ENCODE measurements around the gene TLR7.
A peak's percentile ranks its signal among the peaks of the same experiment; 100 is the strongest.

TLR7 gene

DNA sequence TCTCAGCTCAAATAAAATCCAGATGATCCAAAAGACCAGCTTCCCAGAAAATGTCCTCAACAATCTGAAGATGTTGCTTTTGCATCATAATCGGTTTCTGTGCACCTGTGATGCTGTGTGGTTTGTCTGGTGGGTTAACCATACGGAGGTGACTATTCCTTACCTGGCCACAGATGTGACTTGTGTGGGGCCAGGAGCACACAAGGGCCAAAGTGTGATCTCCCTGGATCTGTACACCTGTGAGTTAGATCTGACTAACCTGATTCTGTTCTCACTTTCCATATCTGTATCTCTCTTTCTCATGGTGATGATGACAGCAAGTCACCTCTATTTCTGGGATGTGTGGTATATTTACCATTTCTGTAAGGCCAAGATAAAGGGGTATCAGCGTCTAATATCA is 20.9 kb downstream of the TLR7 start:
- no peak overlapping the region for H3K4me3 ChIP-seq

DNA sequence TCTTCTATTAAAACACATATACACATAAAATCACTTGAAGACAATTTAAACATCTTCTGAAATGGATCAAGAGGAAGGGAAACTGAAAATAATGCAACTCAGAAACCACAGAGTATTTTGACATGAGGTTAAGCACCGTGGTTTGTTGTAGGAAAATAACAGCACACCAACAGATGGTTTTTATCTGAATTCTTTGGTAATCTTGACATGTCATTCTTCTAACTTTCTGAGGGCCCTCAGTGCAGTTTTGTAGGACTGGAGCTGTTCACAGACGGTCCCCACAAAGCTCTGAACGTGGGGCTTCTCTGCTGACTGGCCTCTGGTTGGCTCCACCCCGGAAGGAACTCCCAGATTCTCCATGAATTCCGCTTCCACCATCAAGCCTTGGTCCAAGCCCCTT is 23.6 kb downstream of the TLR7 start:
- peak overlapping the region in 4 of 21 experiments; percentile 31 to 50 (median 40) for H3K27ac ChIP-seq
- H3K4me3 ChIP-seq = no peak overlapping the region

More for the DNA sequence above, 20.9 kb downstream of the TLR7 start:
- no peak overlapping the region for H3K27ac ChIP-seq

DNA sequence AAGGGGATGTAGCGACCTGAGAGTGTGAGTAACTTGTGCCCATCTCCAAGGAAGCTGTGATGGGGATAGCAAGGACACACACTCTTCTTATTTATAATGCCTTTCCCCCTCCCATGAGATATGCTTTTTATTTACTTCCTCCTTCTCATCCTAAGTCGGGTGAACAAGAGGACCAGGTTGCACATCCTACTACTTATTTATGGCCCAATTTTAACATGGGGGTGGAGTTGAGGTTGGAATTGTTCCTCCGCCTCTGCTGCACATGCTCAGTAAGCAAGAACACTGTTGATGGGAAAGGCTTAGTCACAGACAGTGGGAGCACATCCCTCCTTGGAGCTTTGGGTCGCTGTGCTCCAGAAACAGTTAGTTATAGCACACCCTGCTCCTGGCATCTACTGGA is 24.3 kb downstream of the TLR7 start:
- H3K27ac ChIP-seq = no peak overlapping the region

DNA sequence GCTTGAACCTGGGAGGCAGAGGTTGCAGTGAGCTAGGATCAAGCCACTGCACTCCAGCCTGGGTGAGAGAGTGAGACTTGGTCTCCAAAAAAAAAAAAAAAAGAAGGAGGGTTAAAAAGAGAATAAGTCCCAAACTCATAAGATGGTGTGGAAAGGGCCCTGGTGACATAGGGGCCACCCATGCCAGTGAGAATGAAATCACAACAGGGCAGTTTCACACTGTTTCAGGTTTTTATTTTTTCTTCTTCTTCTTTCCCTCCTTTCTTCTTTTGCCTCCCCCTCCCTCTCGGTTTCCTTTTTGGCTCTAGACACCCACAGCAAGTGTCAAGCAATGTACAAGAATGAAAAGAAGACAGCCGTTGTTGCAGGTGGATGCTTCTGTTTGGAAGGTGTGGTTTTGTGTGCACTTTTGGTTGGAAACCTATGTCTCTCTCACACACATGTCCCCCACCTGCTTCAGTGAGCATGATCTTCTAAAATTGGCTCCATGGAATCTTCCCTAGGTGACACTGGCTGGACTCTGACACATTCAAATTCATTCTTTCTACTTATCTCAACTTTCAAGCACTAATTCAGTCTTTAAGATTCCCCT is 25.1 kb downstream of the TLR7 start:
- H3K4me3 ChIP-seq = no peak overlapping the region
- H3K27ac ChIP-seq = no peak overlapping the region

More for the DNA sequence above, 24.3 kb downstream of the TLR7 start:
- H3K4me3 ChIP-seq = no peak overlapping the region

DNA sequence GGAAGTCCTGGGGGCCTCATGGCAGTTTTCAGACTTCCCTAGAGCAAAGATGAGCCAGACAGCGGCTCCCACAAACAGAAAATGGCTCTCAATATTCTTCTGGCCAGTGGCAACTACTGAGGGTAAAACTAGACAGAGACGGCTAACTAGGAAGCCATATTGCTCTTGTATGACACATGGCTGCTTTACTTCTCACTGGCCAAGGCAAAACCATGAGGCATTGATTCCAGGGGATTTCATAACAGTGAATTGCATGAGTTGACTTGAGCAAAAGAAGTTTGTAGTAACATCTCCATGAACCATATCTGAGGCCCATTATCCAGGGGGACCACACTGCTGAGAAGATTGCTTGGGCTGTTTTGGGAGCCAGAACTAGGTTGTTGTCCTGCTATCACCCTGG is 25.8 kb downstream of the TLR7 start:
- Histone ChIP-seq H3K27ac (peak overlapping the region in 2 of 21 experiments; percentile 21 to 58), H3K4me3 (no peak overlapping the region)

DNA sequence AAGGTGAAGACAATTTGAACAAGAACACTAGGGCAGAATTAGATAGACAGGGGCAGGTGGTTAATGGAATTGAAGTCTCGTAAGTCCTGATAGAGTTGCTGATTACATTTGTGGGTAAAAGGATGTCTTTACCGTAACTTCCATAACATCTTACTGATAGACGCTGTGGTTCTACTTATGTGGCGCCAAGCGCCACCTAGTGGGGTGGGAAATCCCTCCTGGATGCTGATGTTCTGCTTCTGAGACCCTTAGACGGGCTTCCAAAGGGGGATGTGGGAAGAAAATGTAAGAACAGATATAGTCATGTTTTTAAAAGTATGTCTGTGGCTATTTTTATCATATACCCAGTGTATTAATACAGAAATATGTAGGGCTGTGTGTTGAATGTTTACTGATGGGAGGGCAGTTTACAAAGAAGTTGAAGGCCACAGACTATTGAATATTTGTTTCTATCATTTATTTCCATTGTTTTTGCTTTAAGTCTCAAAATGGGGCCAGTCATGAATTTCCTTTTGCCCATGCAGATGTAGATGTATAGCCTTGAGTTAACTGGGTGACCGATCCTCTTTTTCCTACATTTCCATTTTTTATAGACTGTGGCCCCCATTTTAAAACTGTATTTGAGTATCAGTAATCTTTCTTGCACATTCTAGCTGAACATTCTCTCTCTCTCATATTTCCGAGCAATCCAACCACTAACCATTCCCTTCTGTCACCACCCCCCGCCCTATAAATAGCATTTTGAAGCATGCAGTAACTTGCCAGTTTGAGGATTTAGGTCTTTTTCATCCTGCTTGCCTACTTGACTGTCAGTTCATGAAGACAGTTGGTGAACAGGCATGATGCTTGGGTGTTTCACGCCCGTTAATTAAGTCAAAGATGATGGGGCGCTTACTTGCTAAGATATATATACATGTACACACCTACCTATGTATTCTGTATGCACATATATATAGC is 27.5 kb downstream of the TLR7 start:
- Histone ChIP-seq H3K4me3 (no peak overlapping the region), H3K27ac (no peak overlapping the region)

DNA sequence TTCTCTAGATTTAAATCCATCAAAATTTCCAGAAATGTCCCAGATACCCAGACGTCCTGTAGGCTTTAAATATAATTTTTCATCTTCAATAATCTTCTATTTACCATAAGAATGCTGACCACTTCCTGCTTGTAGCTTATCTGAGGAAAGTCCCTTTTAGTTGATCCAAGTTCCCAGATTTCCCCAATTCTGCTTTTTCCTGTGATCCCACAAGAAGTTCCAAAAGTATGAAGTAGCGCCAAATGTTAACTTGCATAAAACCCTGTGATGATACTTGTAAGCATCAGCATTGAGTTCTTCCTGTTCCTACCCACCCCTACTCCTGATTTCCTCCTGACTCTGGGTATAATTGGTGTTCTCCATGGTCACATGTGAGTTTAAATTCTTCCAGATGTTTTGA is 29.0 kb downstream of the TLR7 start:
- Histone ChIP-seq H3K4me3 (no peak overlapping the region), H3K27ac (no peak overlapping the region)

DNA sequence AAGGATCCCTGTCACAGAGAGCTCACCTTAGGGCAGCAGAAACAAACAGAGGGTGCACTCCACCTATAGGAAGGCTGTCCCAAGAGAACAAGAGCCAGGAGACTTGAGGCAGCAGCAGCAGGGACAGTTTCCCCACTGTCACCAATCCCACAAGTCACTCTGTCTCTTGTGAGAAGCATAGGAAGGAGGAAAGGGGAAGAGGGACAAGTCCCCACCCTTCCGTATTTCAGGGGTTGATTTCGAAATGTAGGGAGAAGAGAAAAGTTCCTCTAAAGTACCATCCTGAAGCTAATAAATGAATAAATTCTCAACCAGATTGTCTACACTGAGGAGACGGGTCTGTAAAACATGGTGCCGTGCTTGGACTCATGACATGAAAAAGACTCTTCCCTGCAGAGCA is 30.1 kb downstream of the TLR7 start:
- H3K4me3 ChIP-seq = no peak overlapping the region
- H3K27ac ChIP-seq = no peak overlapping the region

DNA sequence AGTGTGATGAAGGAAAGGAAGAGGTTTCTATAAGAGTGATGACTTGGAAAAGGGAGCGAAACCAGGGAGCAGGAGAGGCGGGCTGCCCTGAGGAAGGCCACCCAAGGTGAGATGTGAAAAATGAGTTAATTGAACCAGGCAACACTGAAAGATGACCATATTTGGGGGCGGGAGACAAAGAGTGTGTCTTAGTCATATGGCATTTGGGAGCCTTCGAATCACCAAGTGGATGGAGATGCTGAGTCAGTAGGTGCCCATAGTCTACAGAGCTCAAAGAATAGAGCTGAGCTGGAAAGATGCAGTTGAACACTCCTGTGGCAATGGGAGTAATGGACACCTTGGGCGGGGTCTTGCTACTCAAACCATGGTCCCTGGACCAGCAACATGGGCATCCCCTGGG is 31.2 kb downstream of the TLR7 start:
- no peak overlapping the region for H3K27ac ChIP-seq
- H3K4me3 ChIP-seq = no peak overlapping the region

DNA sequence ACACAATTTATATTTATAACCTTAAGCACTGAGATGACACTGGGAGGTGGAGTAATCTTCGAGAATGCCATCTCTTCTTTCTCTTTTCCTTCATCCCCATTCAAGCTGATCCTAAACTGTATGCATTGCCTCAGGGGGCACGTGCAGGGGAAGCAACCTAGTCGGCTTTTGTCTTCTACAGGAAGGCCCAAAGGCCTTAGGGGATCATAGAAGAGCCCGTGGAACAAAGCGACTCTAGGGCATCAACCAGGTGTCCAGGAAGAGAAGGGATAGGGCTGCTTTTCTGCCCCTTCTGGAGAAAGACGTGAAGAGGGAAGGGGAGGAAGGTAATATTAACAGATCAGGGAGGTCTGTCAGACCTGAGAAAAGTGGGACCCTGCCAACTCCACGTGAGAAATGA is 32.6 kb downstream of the TLR7 start:
- no peak overlapping the region for H3K4me3 ChIP-seq
- no peak overlapping the region for H3K27ac ChIP-seq

DNA sequence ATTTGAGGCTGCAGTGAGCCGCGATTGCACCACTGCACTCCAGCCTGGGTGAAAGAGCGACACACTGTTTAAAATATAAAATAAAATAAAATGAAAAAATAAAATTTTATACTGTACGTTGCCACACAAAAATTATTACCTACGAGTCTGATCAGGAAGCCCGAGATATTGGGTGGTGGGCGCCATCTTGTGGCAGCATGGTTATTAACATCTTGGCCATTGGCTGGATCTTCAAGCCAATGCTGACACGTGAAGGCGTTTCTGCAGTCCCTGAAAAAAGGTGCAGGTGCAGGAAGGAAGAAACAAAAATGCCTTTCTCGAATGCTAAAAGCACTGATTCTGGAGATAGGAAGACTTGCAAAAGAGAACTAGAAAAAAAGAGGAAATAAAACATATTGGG is 34.6 kb downstream of the TLR7 start:
- no peak overlapping the region for H3K27ac ChIP-seq
- H3K4me3 ChIP-seq = no peak overlapping the region

DNA sequence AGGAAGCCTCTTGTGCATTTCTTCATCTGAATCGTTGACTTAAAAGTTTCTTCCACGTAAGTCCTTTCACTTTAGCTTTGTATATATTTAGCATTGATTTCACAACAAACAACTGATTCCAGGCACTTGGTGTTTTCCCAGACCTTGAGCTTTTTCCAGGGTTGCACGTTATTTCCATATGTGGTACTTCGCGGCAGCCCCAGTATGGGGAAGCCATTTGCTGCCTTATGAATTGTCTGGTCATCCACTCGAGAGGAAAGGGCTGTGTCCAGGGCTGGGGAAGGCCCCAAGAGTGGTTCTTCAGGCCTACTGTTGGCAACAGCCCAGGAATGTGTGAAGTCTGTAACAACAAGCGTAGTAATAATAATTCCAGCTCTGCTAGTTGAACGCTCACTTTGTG is 36.8 kb downstream of the TLR7 start:
- H3K27ac ChIP-seq = peak overlapping the region in 1 of 21 experiments; percentile 44
- no peak overlapping the region for H3K4me3 ChIP-seq

DNA sequence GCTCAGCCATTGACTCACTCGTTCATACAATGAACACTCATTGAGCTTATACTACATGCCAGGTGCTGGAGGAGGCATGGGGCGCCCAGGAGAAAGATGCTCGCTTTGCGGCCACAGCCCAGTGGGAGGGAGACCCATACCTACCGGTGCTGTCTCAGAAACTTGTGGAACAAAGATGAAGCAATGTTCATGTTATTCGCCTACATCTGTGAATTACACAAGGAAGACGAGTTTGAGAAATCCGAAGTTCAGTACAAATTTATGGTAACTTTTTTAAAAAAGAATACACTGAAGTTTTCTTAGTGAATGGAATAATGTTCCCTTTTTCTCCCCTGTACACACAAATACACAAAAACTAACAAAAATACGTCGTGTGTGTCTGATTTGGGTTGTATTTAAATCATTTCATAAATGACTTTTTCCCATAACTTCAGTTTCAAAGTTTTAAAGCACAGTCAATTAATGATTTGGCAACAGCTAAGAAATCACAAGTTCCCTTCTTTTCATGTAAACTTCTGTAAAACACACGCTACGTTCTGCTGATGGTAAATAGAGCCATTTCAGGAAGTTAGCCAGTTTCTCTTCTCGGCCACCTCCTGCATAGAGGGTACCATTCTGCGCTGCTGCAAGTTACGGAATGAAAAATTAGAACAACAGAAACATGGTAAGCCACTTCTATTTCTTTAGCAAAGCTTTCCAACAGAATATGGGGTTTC is 39.3 kb downstream of the TLR7 start, which contains the start of gene TLR8:
Gene TLR8 (plus strand): TSS at position 575 of the 716 bp plus-strand sequence. CDS start 87 bp downstream, at position 662.
- no peak within 1 kb of the TSS for H3K4me3 ChIP-seq
- no peak within 1 kb of the TSS for H3K27ac ChIP-seq

DNA sequence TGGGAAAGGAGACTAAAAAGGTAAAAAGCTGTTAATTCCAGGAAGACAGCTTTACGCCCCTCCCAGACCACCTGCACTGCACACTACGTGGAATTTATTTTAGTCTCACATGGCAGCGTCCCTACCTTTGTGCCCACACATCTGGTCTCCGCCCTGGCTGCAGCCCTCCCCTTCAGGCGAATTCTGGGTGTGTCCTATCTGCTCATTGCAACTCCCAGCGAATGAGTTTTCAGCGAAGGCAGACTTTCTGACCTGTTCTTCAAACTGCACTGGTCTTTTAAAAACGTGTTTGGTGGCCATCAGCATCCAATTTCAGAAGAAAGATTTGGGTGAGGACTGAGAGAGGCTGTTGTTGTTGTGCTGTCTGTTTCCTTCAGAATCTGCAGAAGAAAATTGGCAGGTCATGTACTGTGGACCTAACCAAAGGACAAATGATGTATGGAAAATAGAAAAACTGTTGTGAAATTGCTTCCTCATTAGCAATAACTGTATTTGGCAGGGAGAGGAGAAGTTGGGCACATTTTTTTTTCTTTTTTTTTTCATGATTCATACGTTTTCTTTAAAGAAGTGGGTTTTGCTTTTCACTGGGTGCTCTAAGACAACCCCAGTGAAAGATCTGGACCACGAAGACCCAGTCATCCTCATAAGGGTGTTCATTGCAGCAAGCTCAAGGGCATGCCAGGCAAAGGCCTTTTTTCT is 43.7 kb downstream of the TLR7 start:
- H3K4me3 ChIP-seq = no peak overlapping the region
- H3K27ac ChIP-seq = no peak overlapping the region

DNA sequence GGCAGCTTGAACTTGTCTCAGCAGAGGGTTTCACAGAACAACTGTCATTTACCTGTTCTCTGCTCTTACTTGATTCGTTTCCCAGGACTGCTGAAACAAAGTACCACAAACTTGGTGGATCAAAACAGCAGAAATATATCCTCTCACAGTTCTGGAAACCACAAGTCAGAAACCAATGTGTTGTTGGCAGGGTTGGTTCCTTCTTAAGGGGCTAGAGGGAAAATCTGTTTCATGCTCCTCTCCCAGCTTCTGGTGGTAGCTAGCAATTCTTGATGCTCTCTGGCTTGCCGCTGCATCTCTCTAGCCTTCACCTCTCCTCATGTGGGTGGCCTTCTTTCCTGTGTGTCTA is 44.2 kb downstream of the TLR7 start:
- Histone ChIP-seq H3K4me3 (no peak overlapping the region), H3K27ac (no peak overlapping the region)

DNA sequence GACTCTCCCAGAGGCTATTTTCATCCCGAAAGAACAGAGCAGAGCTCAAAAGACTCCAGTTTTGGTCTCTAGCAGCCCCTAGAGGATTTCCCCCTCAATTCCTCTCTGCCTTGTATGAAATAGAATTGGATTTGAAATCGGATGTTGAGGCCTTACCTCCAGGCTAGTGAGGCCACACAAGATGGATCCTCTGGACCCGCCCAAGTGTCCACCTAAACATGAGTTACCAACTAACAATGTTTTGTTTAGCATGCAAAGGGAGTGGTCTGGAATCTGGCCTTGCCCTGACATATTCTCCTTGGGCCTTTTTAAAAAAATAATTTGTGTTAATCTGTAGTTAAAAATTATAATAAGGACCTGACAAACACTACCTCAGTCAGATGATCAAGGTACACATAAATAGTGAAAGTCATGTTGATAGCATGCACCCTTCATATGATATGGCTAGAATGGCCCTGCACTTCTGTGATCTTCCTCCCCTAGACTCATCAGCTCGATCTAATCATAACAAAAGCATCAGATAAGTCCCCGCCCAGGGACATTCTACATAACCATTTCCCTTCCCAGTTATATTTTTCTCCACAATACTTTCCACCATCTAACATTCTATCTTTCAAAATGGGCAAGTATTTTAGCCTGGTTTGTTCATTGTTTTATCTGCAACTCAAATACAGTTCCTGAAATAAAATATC is 46.1 kb downstream of the TLR7 start:
- Histone ChIP-seq H3K27ac (no peak overlapping the region), H3K4me3 (no peak overlapping the region)

DNA sequence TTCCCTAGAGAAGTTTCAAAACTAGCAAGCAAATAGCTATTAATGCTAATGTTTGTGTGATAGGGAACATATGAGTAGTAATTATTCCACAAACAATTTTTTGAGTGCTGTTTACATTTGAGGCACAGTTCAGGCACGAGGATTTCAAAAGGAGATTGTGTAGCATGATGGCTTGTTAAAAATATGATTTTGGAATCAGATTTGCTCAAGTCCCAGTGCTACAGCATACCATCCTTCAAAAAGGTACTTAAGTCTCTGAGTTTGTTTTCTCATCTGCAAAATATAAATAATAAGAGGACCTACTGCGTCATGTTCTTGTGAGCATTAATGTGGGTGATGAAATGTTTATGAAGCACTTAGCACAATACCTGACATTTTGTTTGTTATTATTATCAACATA is 50.9 kb downstream of the TLR7 start:
- Histone ChIP-seq H3K27ac (no peak overlapping the region), H3K4me3 (no peak overlapping the region)

DNA sequence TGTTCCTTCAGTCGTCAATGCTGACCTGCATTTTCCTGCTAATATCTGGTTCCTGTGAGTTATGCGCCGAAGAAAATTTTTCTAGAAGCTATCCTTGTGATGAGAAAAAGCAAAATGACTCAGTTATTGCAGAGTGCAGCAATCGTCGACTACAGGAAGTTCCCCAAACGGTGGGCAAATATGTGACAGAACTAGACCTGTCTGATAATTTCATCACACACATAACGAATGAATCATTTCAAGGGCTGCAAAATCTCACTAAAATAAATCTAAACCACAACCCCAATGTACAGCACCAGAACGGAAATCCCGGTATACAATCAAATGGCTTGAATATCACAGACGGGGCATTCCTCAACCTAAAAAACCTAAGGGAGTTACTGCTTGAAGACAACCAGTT is 52.2 kb downstream of the TLR7 start:
- Histone ChIP-seq H3K27ac (no peak overlapping the region), H3K4me3 (no peak overlapping the region)

DNA sequence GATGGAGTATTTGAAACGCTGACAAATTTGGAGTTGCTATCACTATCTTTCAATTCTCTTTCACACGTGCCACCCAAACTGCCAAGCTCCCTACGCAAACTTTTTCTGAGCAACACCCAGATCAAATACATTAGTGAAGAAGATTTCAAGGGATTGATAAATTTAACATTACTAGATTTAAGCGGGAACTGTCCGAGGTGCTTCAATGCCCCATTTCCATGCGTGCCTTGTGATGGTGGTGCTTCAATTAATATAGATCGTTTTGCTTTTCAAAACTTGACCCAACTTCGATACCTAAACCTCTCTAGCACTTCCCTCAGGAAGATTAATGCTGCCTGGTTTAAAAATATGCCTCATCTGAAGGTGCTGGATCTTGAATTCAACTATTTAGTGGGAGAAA is 52.7 kb downstream of the TLR7 start:
- no peak overlapping the region for H3K4me3 ChIP-seq
- no peak overlapping the region for H3K27ac ChIP-seq

DNA sequence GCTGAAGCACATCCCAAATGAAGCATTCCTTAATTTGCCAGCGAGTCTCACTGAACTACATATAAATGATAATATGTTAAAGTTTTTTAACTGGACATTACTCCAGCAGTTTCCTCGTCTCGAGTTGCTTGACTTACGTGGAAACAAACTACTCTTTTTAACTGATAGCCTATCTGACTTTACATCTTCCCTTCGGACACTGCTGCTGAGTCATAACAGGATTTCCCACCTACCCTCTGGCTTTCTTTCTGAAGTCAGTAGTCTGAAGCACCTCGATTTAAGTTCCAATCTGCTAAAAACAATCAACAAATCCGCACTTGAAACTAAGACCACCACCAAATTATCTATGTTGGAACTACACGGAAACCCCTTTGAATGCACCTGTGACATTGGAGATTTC is 54.1 kb downstream of the TLR7 start:
- H3K27ac ChIP-seq = no peak overlapping the region
- no peak overlapping the region for H3K4me3 ChIP-seq

Measured in skin epidermis (tissue), 12 donors.